CD14-positive monocyte (primary cell): ENCODE results near the gene TOR1AIP1. TPM values are rescaled to one million over a fixed set of nuclear protein-coding genes. Genes with fewer than 3 reads are reported as not detected.
A peak's percentile ranks its signal among the peaks of the same experiment; 100 is the strongest.

Experiments
- DNase-seq, 3 donors: peaks; one replicate each; pipeline ENCODE4 v3.0.0-alpha.2; 2011 to 2022
- H2AFZ ChIP-seq: 2 replicates; pipeline ENCODE4 v1.6.0; 2012; ENCODE audit warnings: mild to moderate bottlenecking, low read depth, low read length, inconsistent platforms; ENCODE audit not compliant: insufficient read depth, poor library complexity, severe bottlenecking
- H3K27ac ChIP-seq, 2 donors: 1 replicate in 1 of 2; 2 replicates in 1 of 2; pipeline ENCODE4 v1.5.1; 2012 to 2013; ENCODE audit warnings: low read length in 2 of 2, control low read depth in 1 of 2, inconsistent platforms in 1 of 2, low read depth in 1 of 2, mild to moderate bottlenecking in 1 of 2
- H3K27me3 ChIP-seq, 2 donors: one replicate each; pipeline versions ENCODE4 v1.6.0 to v1.6.1; 2011 to 2013; ENCODE audit warnings: low read length in 2 of 2; ENCODE audit not compliant: control insufficient read depth in 2 of 2, insufficient read depth in 2 of 2
- H3K36me3 ChIP-seq, 2 donors: replicated peaks in 1 of 2; 1 replicate in 1 of 2; 2 replicates in 1 of 2; pipeline versions ENCODE4 v1.5.1 to v1.6.1; 2012 to 2013; ENCODE audit warnings: low read length in 2 of 2, control low read depth in 1 of 2, inconsistent platforms in 1 of 2, mild to moderate bottlenecking in 1 of 2; ENCODE audit not compliant: insufficient read depth in 2 of 2, control insufficient read depth in 1 of 2
- H3K4me1 ChIP-seq, 2 donors: 1 replicate in 1 of 2; 2 replicates in 1 of 2; pipeline versions ENCODE4 v1.5.1 to v1.6.1; 2012 to 2013; ENCODE audit warnings: low read length in 2 of 2, control low read depth in 1 of 2, inconsistent platforms in 1 of 2, mild to moderate bottlenecking in 1 of 2, moderate library complexity in 1 of 2; ENCODE audit not compliant: insufficient read depth in 2 of 2, control insufficient read depth in 1 of 2
- H3K4me2 ChIP-seq: replicated peaks from 2 replicates; pipeline ENCODE3; 2012; ENCODE audit warnings: low read length, moderate library complexity, mild to moderate bottlenecking; ENCODE audit not compliant: poor library complexity, severe bottlenecking; ENCODE audit errors: extremely low read depth
- H3K4me3 ChIP-seq, 3 experiments: fragments of 200-600 bp in 1 of 3; sonication (generic) in 1 of 3; replicated peaks in 1 of 3; 1 replicate in 2 of 3; 2 replicates in 1 of 3; pipeline ENCODE4 v1.5.1; 2011 to 2013; ENCODE audit warnings: low read length in 3 of 3, mild to moderate bottlenecking in 3 of 3, control low read depth in 2 of 3, low read depth in 2 of 3, inconsistent platforms in 1 of 3, moderate library complexity in 1 of 3
- H3K79me2 ChIP-seq: 2 replicates; pipeline ENCODE4 v1.6.0; 2012; ENCODE audit warnings: mild to moderate bottlenecking, control low read depth, inconsistent platforms, low read length, moderate library complexity; ENCODE audit not compliant: insufficient read depth
- H3K9ac ChIP-seq: 2 replicates; pipeline ENCODE4 v1.6.0; 2017; ENCODE audit warnings: low read length, mild to moderate bottlenecking; ENCODE audit not compliant: insufficient read depth, poor library complexity, severe bottlenecking
- H3K9me3 ChIP-seq, 2 donors: replicated peaks in 1 of 2; 1 replicate in 1 of 2; 2 replicates in 1 of 2; pipeline versions ENCODE4 v1.5.1 to v1.6.1; 2012 to 2013; ENCODE audit warnings: low read length in 2 of 2, control low read depth in 1 of 2; ENCODE audit not compliant: control insufficient read depth in 1 of 2, insufficient read depth in 1 of 2
- H4K20me1 ChIP-seq: 2 replicates; pipeline ENCODE4 v1.6.0; 2012; ENCODE audit warnings: mild to moderate bottlenecking, low read length, control low read depth, moderate library complexity; ENCODE audit not compliant: insufficient read depth
- H3K27ac Mint-ChIP-seq, 7 donors: one replicate each; pipeline ENCODE4 v1.8.0; 2020; ENCODE audit warnings: mild to moderate bottlenecking in 7 of 7, mixed read lengths in 7 of 7, moderate library complexity in 6 of 7, inconsistent platforms in 2 of 7
- H3K27me3 Mint-ChIP-seq, 3 donors: one replicate each; pipeline ENCODE4 v1.8.0; 2021 to 2022; ENCODE audit warnings: low read depth in 3 of 3, mild to moderate bottlenecking in 3 of 3, mixed read lengths in 3 of 3, moderate library complexity in 3 of 3, inconsistent platforms in 1 of 3
- H3K36me3 Mint-ChIP-seq, 2 donors: one replicate each; pipeline ENCODE4 v1.8.0; 2020; ENCODE audit warnings: mixed read lengths in 2 of 2, inconsistent platforms in 1 of 2, mild to moderate bottlenecking in 1 of 2
- H3K4me1 Mint-ChIP-seq: one replicate; pipeline ENCODE4 v1.8.0; 2020; ENCODE audit warnings: mild to moderate bottlenecking, mixed read lengths
- H3K4me3 Mint-ChIP-seq, 2 donors: one replicate each; pipeline ENCODE4 v1.8.0; 2020; ENCODE audit warnings: mild to moderate bottlenecking in 2 of 2, mixed read lengths in 2 of 2, moderate library complexity in 1 of 2
- H3K9me3 Mint-ChIP-seq, 7 donors: one replicate each; pipeline ENCODE4 v1.8.0; 2020 to 2022; ENCODE audit warnings: mixed read lengths in 7 of 7, mild to moderate bottlenecking in 6 of 7, moderate library complexity in 6 of 7, inconsistent platforms in 2 of 7
- WGBS: methylation state at CpG from one replicate; pipeline ENCODE4 v1.1.5; 2013; ENCODE audit warnings: missing lambda C conversion rate; ENCODE audit not compliant: insufficient coverage; 5-methylcytosine and 5-hydroxymethylcytosine counted together
- intact Hi-C, 2 donors: fragments of 100-400 bp; cut with micrococcal nuclease; formaldehyde crosslinking; loops; one replicate each; pipeline versions ENCODE4 v1.15.0 to v1.15.1; 2023
- polyA plus RNA-seq, 3 donors: library from polyadenylated mRNA; depleted of rRNA in 1 of 3; unstranded in 2 of 3; stranded (reverse) in 1 of 3; fragments of 300-500 nt in 2 of 3; fragments of >200 nt in 1 of 3; fragmentation: Illumina TruSeq in 2 of 3; gene quantifications; 1 replicate in 2 of 3; 2 replicates in 1 of 3; pipeline ENCODE4 v1.2.3, GENCODE V29; 2012 to 2021
- TF ChIP-seq, protein P1 (sequence below): fragments of 200-600 bp; IDR thresholded peaks from one replicate; pipeline ENCODE4 v1.8.0; 2022; ENCODE audit warnings: antibody characterized with exemption, mild to moderate bottlenecking

Gene TOR1AIP1
- polyA plus RNA-seq, 3 donors = 18.8 to 114 (median 77.5) TPM

DNA sequence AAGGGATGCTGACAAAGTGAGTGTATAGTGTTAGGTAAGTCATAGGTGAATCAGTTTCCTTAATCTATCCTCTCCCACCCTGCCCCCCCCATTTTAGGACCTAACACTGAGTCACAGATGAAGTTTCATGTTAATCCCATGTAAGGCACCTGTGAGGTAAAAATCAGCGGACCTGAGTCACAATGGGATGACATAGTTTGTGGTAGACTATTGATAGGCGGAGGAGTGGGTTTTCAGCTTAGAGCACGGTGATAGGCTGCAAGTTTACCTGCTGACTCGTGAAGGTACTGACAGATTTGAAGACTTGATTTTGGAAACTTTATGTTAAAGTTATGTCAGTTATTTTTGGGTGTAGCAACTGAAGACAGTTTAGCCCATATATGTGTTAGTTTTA is 1.7 kb downstream of the TOR1AIP1 start:
- no peaks in the 10 kb centered on the region for H3K9me3 ChIP-seq
- peak overlapping the region; percentile 84 for H2AFZ ChIP-seq
- H3K4me2 ChIP-seq = peak overlapping the region; percentile 93
- peak overlapping the region; percentile 100 for H3K27ac Mint-ChIP-seq
- peaks cover 0 to 3% (median 0%) of the 10 kb centered on the region in 7 donors for H3K9me3 Mint-ChIP-seq
- H3K27ac ChIP-seq = peak overlapping the region; percentile 99 to 100
- TF ChIP-seq, protein P1, sequence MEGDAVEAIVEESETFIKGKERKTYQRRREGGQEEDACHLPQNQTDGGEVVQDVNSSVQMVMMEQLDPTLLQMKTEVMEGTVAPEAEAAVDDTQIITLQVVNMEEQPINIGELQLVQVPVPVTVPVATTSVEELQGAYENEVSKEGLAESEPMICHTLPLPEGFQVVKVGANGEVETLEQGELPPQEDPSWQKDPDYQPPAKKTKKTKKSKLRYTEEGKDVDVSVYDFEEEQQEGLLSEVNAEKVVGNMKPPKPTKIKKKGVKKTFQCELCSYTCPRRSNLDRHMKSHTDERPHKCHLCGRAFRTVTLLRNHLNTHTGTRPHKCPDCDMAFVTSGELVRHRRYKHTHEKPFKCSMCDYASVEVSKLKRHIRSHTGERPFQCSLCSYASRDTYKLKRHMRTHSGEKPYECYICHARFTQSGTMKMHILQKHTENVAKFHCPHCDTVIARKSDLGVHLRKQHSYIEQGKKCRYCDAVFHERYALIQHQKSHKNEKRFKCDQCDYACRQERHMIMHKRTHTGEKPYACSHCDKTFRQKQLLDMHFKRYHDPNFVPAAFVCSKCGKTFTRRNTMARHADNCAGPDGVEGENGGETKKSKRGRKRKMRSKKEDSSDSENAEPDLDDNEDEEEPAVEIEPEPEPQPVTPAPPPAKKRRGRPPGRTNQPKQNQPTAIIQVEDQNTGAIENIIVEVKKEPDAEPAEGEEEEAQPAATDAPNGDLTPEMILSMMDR = no peak
- H3K36me3 ChIP-seq = peaks cover 19 to 29% of the 10 kb centered on the region in 2 donors
- H3K27me3 ChIP-seq = no peaks in the 10 kb centered on the region
- H3K27me3 Mint-ChIP-seq = no peaks in the 10 kb centered on the region
- peaks cover 37 to 62% of the 10 kb centered on the region in 2 donors for H3K4me1 ChIP-seq
- intact Hi-C loops = loop anchor here (2.0 to 10.0 kb wide), 3 partner anchors 69 to 271 kb away; partner anchors contain the start of genes CEP350 (in 2 of the 2) and QSOX1 (in 1 of the 2)
- H3K4me3 ChIP-seq = peak overlapping the region; percentile 83 to 99 (median 86)
- 22% methylated on average over 4 of the region's 4 CpGs for WGBS
- peaks cover 76% of the 10 kb centered on the region for H3K79me2 ChIP-seq
- peak in 2 of 3 donors; percentile 31 to 76 for DNase-seq
- H4K20me1 ChIP-seq = peaks cover 16% of the 10 kb centered on the region
- peaks cover 41% of the 10 kb centered on the region for H3K4me1 Mint-ChIP-seq
- H3K9ac ChIP-seq = peak overlapping the region; percentile 99
- H3K36me3 Mint-ChIP-seq = peaks cover 9 to 14% of the 10 kb centered on the region in 2 donors
- H3K4me3 Mint-ChIP-seq = peak overlapping the region; percentile 95 to 99

- TF ChIP-seq, protein P1 = no peak
- peak overlapping the region; percentile 24 to 74 for H3K27ac ChIP-seq
- no peaks in the 10 kb centered on the region for H3K9me3 ChIP-seq
- Mint-ChIP-seq H3K36me3 (peaks cover 27 to 51% of the 10 kb centered on the region in 2 donors), H3K27me3 (no peaks in the 10 kb centered on the region), H3K4me1 (peaks cover 44% of the 10 kb centered on the region), H3K4me3 (peak overlapping the region; percentile 48 to 73), H3K9me3 (no peaks in the 10 kb centered on the region), H3K27ac (peak overlapping the region; percentile 57 to 86 (median 82))
- H3K36me3 ChIP-seq = peaks cover 41 to 65% of the 10 kb centered on the region in 2 donors
- intact Hi-C loops = loop anchor here in 1 of 2 donors (10.0 kb wide), 1 partner anchor 267 kb away; the partner anchor contains the start of gene QSOX1
- WGBS = 0% methylated on average over 1 of the region's 2 CpGs
- DNase-seq = peak; percentile 11 to 43 (median 15)
- H3K27me3 ChIP-seq = no peaks in the 10 kb centered on the region
- H4K20me1 ChIP-seq = peaks cover 51% of the 10 kb centered on the region
- H3K4me2 ChIP-seq = peak overlapping the region; percentile 66
- no peak overlapping the region for H2AFZ ChIP-seq
- H3K4me3 ChIP-seq = peak overlapping the region in 2 of 3 experiments; percentile 7 to 49
- no peak overlapping the region for H3K9ac ChIP-seq
- peaks cover 31 to 56% of the 10 kb centered on the region in 2 donors for H3K4me1 ChIP-seq
- H3K79me2 ChIP-seq = peaks cover 100% of the 10 kb centered on the region
These were observed 6.0 kb downstream of the TOR1AIP1 start for GRCh38 chr1:179888071-179888470.
